H1 (cell line): ENCODE results near the gene TEKTIP1. TPM values are rescaled to one million over a fixed set of nuclear protein-coding genes. Genes with fewer than 3 reads are reported as not detected.

Experiments
- CHD7 ChIP-seq: fragments of 300-600 bp; sonication (generic); IDR thresholded peaks from 2 replicates; pipeline ENCODE4 v1.7.1; 2012; ENCODE audit warnings: low read length, moderate library complexity, mild to moderate bottlenecking, inconsistent platforms; ENCODE audit not compliant: insufficient replicate concordance
- CREB1 ChIP-seq: IDR thresholded peaks from 2 replicates; pipeline ENCODE4 v1.6.1; 2012; ENCODE audit warnings: inconsistent platforms
- TCF12 ChIP-seq: IDR thresholded peaks from 2 replicates; pipeline ENCODE4 v1.6.1; 2011; ENCODE audit warnings: low read depth, mild to moderate bottlenecking, low read length
- YY1 ChIP-seq: IDR thresholded peaks from 2 replicates; pipeline ENCODE4 v1.6.1; 2011; ENCODE audit warnings: low read depth, mild to moderate bottlenecking, low read length
- polyA plus RNA-seq, 7 experiments: library from polyadenylated mRNA; depleted of rRNA in 3 of 7; stranded (reverse) in 5 of 7; unstranded in 2 of 7; fragments of >200 nt in 5 of 7; fragments of 200-250 nt in 2 of 7; gene quantifications; 1 replicate in 5 of 7; 2 replicates in 1 of 7; 4 replicates in 1 of 7; pipeline versions ENCODE4 v1.2.1 to v1.2.3, GENCODE V29; 2011 to 2013; ENCODE audit warnings: missing spikeins in 2 of 7, mixed read lengths in 2 of 7
- total RNA-seq: library from RNA; stranded (reverse); fragmentation: NEBNext Ultra II Directional; extraction: Animal tissue kit (Norgen Biotek cat#: 25700); gene quantifications from 2 replicates; pipeline ENCODE4 v1.2.1, GENCODE V29; 2021

Gene TEKTIP1
- total and polyA plus RNA-seq, 2 of the 8 experiments (the other 6 are each of a cell fraction or from before 2014, with no cell fraction given) = 1.1 TPM; not detected in 1

DNA sequence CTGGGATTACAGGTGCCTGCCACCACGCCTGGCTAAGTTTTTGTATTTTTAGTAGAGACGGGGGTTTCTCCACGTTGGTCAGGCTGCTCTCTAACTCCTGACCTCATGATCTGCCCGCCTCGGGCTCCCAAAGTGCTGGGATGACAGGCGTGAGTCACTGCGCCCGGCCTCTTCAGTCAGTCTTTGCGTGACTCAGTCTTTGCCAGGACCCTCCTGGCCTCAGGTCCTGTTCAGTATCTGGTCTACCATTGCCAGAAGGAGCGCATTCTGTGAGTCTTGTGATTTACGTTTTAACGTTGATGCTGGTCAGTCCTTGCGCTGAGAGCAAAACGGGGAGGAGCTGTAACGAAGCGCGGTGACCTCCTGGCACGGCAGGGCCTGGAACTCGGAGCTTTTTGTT lies 26.2 kb downstream of the TEKTIP1 start (continued):
- TF ChIP-seq CHD7 (no peak), TCF12 (no peak), CREB1 (no peak), YY1 (no peak)
